Measurements from ENCODE around the gene NOP9. TPM values are rescaled to one million over a fixed set of nuclear protein-coding genes. Genes with fewer than 3 reads are reported as not detected.

NOP9 gene
- total and polyA plus RNA-seq, 9 of the 15 experiments (the other 6 are each of a cell fraction or from before 2014, with no cell fraction given): 1.0 to 27.9 (median 15.1) TPM

GRCh38 chr14:24349742-24350141, 50.1 kb downstream of the NOP9 start (continued):
- TF ChIP-seq YBX1 (IDR thresholded peaks at IDR 0.05): no peak
- no peak for TF ChIP-seq SPI1 (IDR thresholded peaks at IDR 0.05; ENCODE audit: borderline replicate concordance, low read depth, low read length)
- no peak for TF ChIP-seq ZNF778 (CRISPR knock-in tag; IDR thresholded peaks at IDR 0.05)
- no peak for TF ChIP-seq CBX3 (IDR thresholded peaks at IDR 0.05; ENCODE audit: borderline replicate concordance in 1 of 2, low read length in 2 of 2)
- TF ChIP-seq, protein P1, sequence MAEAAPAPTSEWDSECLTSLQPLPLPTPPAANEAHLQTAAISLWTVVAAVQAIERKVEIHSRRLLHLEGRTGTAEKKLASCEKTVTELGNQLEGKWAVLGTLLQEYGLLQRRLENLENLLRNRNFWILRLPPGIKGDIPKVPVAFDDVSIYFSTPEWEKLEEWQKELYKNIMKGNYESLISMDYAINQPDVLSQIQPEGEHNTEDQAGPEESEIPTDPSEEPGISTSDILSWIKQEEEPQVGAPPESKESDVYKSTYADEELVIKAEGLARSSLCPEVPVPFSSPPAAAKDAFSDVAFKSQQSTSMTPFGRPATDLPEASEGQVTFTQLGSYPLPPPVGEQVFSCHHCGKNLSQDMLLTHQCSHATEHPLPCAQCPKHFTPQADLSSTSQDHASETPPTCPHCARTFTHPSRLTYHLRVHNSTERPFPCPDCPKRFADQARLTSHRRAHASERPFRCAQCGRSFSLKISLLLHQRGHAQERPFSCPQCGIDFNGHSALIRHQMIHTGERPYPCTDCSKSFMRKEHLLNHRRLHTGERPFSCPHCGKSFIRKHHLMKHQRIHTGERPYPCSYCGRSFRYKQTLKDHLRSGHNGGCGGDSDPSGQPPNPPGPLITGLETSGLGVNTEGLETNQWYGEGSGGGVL (CRISPR knock-in tag; IDR thresholded peaks at IDR 0.05): no peak
- TF ChIP-seq RBM15 (IDR thresholded peaks at IDR 0.05; ENCODE audit: insufficient read depth, low read length): no peak
- no peak for TF ChIP-seq NFIC (IDR thresholded peaks at IDR 0.05)
- TF ChIP-seq FOXO4 (CRISPR knock-in tag; IDR thresholded peaks at IDR 0.05): no peak

GRCh38 chr14:24351517-24351916, 51.9 kb downstream of the NOP9 start:
- 0% methylated on average over 4 of the region's 4 CpGs for WGBS (ENCODE audit: insufficient coverage, low coverage, missing lambda C conversion rate)
- intact Hi-C loops (cut with micrococcal nuclease): no loop called here
- no peak for DNase-seq (ENCODE audit: extremely low read depth in 1 of 4, low spot score in 3 of 4)

More at GRCh38 chr14:24351517-24351916, 51.9 kb downstream of the NOP9 start:
- no peak overlapping the region for H3K4me2 ChIP-seq (ENCODE audit: insufficient read depth, low read length)
- no peaks in the 10 kb centered on the region for H3K79me2 ChIP-seq (ENCODE audit: control insufficient read depth, insufficient read depth, low read length)
- in situ Hi-C loops (cut with MboI): no loop called here
- no peaks in the 10 kb centered on the region for H3K9me1 ChIP-seq (ENCODE audit: control insufficient read depth, insufficient read depth, low read length)
- CTCF ChIA-PET (ENCODE audit: low intra/inter-chr PET ratio): no interaction called here
- H3K27me3 ChIP-seq (ENCODE audit: control insufficient read depth in 2 of 2, insufficient read depth in 2 of 2, low read length in 2 of 2): no peaks in the 10 kb centered on the region; a peak in 1 of 5 replicates
- no peaks in the 10 kb centered on the region for H3K36me3 ChIP-seq (ENCODE audit: control insufficient read depth, insufficient read depth, low read length)
- H3K27ac ChIP-seq (ENCODE audit: extremely low read depth, low read depth, low read length): no peak overlapping the region
- H2AFZ ChIP-seq (ENCODE audit: low read depth, low read length): 0 out of 2 replicates have a peak overlapping the region, but pooled peaks have one; percentile 34
- BruUV-seq (replicated peaks): no TSS peak
- POLR2A ChIA-PET: interaction anchor here (1.4 kb wide), 1 partner anchor 11 kb away, joined by 3 read pairs; no protein-coding TSS in a partner anchor
- ATAC-seq (peak; percentile 70), FAIRE-seq (no peak)
- H3K9me3 ChIP-seq (replicated peaks; ENCODE audit: control insufficient read depth, insufficient read depth, low read depth, low read length): no peaks in the 10 kb centered on the region
- H3K9ac ChIP-seq (ENCODE audit: insufficient read depth in 1 of 2, low read depth in 2 of 2, low read length in 2 of 2): no peak overlapping the region
- H3K4me3 ChIP-seq: no peak overlapping the region
- H3K4me1 ChIP-seq (replicated peaks in 1 of 2; ENCODE audit: control insufficient read depth in 2 of 2, insufficient read depth in 2 of 2, low read length in 2 of 2): peaks cover 0 to 6% of the 10 kb centered on the region in 2 experiments; a peak in 3 of 5 replicates
- no peaks in the 10 kb centered on the region for H4K20me1 ChIP-seq (replicated peaks; ENCODE audit: control insufficient read depth, insufficient read depth, low read length)
- peak in 1 of 3 experiments; percentile 33; a peak in 2 of 6 replicates for TF ChIP-seq CTCF (IDR thresholded peaks at IDR 0.05 in 2 of 3, conservative IDR thresholded peaks at IDR 0.05 in 1 of 3; ENCODE audit: insufficient read depth in 2 of 3, low read depth in 1 of 3, low read length in 3 of 3)
- TF ChIP-seq RAD21 (CRISPR knock-in tag; conservative IDR thresholded peaks at IDR 0.05 in 1 of 2, IDR thresholded peaks at IDR 0.05 in 1 of 2): peak in 1 of 2 experiments; percentile 12; a peak in 1 of 4 replicates
- TF ChIP-seq ZBTB7A (IDR thresholded peaks at IDR 0.05; ENCODE audit: borderline replicate concordance, control insufficient read depth, low read depth, low read length): no peak
